Neural cell (in vitro differentiated cells): Measurements from ENCODE around the gene COMMD8. TPM values are rescaled to one million over a fixed set of nuclear protein-coding genes. Genes with fewer than 3 reads are reported as not detected.
A peak's percentile ranks its signal among the peaks of the same experiment; 100 is the strongest.

Experiments
- H2AFZ ChIP-seq: fragments of 200-600, 300-800 bp; sonication (generic), shearing (Covaris generic); 2 replicates; pipeline ENCODE4 v1.6.0; 2014; ENCODE audit warnings: low read depth, mild to moderate bottlenecking, antibody characterized with exemption, low read length, moderate library complexity
- H3F3A ChIP-seq: fragments of 200-600 bp; shearing (Covaris generic); 2 replicates; pipeline ENCODE4 v1.6.1; 2016; ENCODE audit warnings: mild to moderate bottlenecking, moderate library complexity, mixed read lengths, antibody characterized with exemption, low read length; ENCODE audit not compliant: insufficient read depth, poor library complexity, severe bottlenecking
- H3K27ac ChIP-seq: fragments of 200-600, 300-800 bp; sonication (generic), shearing (Covaris generic); 2 replicates; pipeline ENCODE4 v1.5.1; 2014; ENCODE audit warnings: mild to moderate bottlenecking, low read length, moderate library complexity
- H3K27me3 ChIP-seq: fragments of 300-800, 200-600 bp; sonication (generic), shearing (Covaris generic); 2 replicates; pipeline ENCODE4 v1.6.0; 2014; ENCODE audit warnings: mild to moderate bottlenecking, low read depth, low read length, moderate library complexity; ENCODE audit not compliant: insufficient read depth
- H3K36me3 ChIP-seq: fragments of 300-800, 200-600 bp; sonication (generic), shearing (Covaris generic); 2 replicates; pipeline ENCODE4 v1.5.1; 2014; ENCODE audit warnings: mild to moderate bottlenecking, antibody characterized with exemption, low read length, moderate library complexity; ENCODE audit not compliant: insufficient read depth
- H3K4me2 ChIP-seq: fragments of 300-800, 200-600 bp; sonication (generic), shearing (Covaris generic); 2 replicates; pipeline ENCODE4 v1.6.0; 2014; ENCODE audit warnings: mild to moderate bottlenecking, low read length
- H3K4me3 ChIP-seq: fragments of 300-800, 200-600 bp; sonication (generic), shearing (Covaris generic); 2 replicates; pipeline ENCODE4 v1.5.1; 2014; ENCODE audit warnings: mild to moderate bottlenecking, low read length, moderate library complexity
- H3K79me2 ChIP-seq: fragments of 200-600 bp; shearing (Covaris generic); replicated peaks from 2 replicates; pipeline ENCODE4 v1.6.0; 2014; ENCODE audit warnings: mild to moderate bottlenecking, low read length, moderate library complexity; ENCODE audit not compliant: insufficient read depth
- H3K9ac ChIP-seq: fragments of 300-800, 200-600 bp; sonication (generic), shearing (Covaris generic); 2 replicates; pipeline ENCODE4 v1.6.1; 2016; ENCODE audit warnings: mild to moderate bottlenecking, low read length, mixed read lengths
- H3K9me2 ChIP-seq: fragments of 200-600 bp; shearing (Covaris generic); 2 replicates; pipeline ENCODE4 v1.6.1; 2016; ENCODE audit warnings: mild to moderate bottlenecking, low read length, mixed read lengths; ENCODE audit not compliant: insufficient read depth
- H3K9me3 ChIP-seq: fragments of 200-600, 300-800 bp; sonication (generic), shearing (Covaris generic); 2 replicates; pipeline ENCODE4 v1.6.1; 2016; ENCODE audit warnings: mild to moderate bottlenecking, mixed run types, low read length, moderate library complexity, mixed read lengths
- H4K20me1 ChIP-seq: fragments of 200-600 bp; shearing (Covaris generic); 2 replicates; pipeline ENCODE4 v1.6.1; 2016; ENCODE audit warnings: mild to moderate bottlenecking, mixed run types; ENCODE audit not compliant: insufficient read depth
- EP300 ChIP-seq: fragments of 450-650 bp; conservative IDR thresholded peaks from 2 replicates; pipeline ENCODE4 v1.6.1; 2014; ENCODE audit warnings: antibody characterized with exemption, mild to moderate bottlenecking, moderate library complexity; ENCODE audit not compliant: poor library complexity, severe bottlenecking
- EZH2 ChIP-seq: fragments of 200-600, 300-800 bp; shearing (Covaris generic), sonication (generic); IDR thresholded peaks from 2 replicates; pipeline ENCODE4 v1.6.1; 2014; ENCODE audit warnings: antibody characterized with exemption, low read length, borderline replicate concordance, mild to moderate bottlenecking; ENCODE audit not compliant: insufficient read depth, poor library complexity, severe bottlenecking
- MXI1 ChIP-seq: fragments of 450-650 bp; conservative IDR thresholded peaks from 2 replicates; pipeline ENCODE4 v1.6.1; 2014; ENCODE audit warnings: antibody characterized with exemption, mild to moderate bottlenecking; ENCODE audit not compliant: poor library complexity, severe bottlenecking
- POLR2AphosphoS5 ChIP-seq: IDR thresholded peaks from 2 replicates; pipeline ENCODE4 v1.6.1; 2012
- RAD21 ChIP-seq: fragments of 450-650 bp; conservative IDR thresholded peaks from 2 replicates; pipeline ENCODE4 v1.6.1; 2014; ENCODE audit warnings: antibody characterized with exemption, mild to moderate bottlenecking, moderate library complexity
- SMC3 ChIP-seq: fragments of 450-650 bp; conservative IDR thresholded peaks from 2 replicates; pipeline ENCODE4 v1.6.1; 2014; ENCODE audit warnings: antibody characterized with exemption, mild to moderate bottlenecking, moderate library complexity; ENCODE audit not compliant: poor library complexity
- TAF1 ChIP-seq: IDR thresholded peaks from 2 replicates; pipeline ENCODE4 v1.6.1; 2012; ENCODE audit warnings: low read depth
- polyA plus RNA-seq: library from polyadenylated mRNA; depleted of rRNA; stranded (reverse); fragments of >200 nt; gene quantifications from 2 replicates; pipeline ENCODE4 v1.2.3, GENCODE V29; 2014
- TF ChIP-seq, protein P1 (sequence below): fragments of 450-650 bp; IDR thresholded peaks from 2 replicates; pipeline ENCODE4 v1.5.1; 2014; ENCODE audit warnings: antibody characterized with exemption, mild to moderate bottlenecking, moderate library complexity; ENCODE audit not compliant: poor library complexity, severe bottlenecking
- TF ChIP-seq, protein P2 (sequence below): IDR thresholded peaks from 2 replicates; pipeline ENCODE4 v1.6.1; 2012; ENCODE audit warnings: borderline replicate concordance

COMMD8 gene
- polyA plus RNA-seq, 1 donor from 2014 or later: 29.6 TPM

DNA sequence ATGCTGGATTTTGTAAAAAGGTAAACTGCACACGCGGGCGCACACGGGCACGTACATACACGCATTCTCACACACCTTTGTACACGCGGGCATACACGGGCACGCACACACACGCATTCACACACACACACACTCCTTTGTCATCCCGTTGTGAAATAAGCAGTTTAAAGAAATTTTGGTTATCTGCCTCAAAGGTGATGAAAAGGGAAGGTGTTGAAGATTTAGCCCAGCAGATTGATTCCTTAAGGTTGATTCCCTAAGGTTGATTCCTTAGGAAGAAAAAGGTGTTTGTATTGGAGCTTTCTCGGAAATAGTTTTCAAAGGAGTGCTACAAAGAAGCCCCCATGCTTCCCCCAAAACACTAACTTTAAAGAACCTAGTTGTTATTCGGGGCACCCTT lies 22.3 kb upstream of the COMMD8 start:
- Histone ChIP-seq H3K36me3 (no peaks in the 10 kb centered on the region), H2AFZ (peak overlapping the region; percentile 84), H3K4me2 (peak overlapping the region; percentile 47), H3K27ac (peak overlapping the region; percentile 69), H3K27me3 (no peaks in the 10 kb centered on the region), H3F3A (no peaks in the 10 kb centered on the region), H3K79me2 (no peaks in the 10 kb centered on the region), H3K9ac (peak overlapping the region; percentile 66), H4K20me1 (no peaks in the 10 kb centered on the region), H3K9me3 (no peaks in the 10 kb centered on the region), H3K4me3 (peak overlapping the region; percentile 69), H3K9me2 (no peaks in the 10 kb centered on the region)
- no peak for TF ChIP-seq EZH2
- TF ChIP-seq POLR2AphosphoS5: no peak
- TF ChIP-seq, protein P1, sequence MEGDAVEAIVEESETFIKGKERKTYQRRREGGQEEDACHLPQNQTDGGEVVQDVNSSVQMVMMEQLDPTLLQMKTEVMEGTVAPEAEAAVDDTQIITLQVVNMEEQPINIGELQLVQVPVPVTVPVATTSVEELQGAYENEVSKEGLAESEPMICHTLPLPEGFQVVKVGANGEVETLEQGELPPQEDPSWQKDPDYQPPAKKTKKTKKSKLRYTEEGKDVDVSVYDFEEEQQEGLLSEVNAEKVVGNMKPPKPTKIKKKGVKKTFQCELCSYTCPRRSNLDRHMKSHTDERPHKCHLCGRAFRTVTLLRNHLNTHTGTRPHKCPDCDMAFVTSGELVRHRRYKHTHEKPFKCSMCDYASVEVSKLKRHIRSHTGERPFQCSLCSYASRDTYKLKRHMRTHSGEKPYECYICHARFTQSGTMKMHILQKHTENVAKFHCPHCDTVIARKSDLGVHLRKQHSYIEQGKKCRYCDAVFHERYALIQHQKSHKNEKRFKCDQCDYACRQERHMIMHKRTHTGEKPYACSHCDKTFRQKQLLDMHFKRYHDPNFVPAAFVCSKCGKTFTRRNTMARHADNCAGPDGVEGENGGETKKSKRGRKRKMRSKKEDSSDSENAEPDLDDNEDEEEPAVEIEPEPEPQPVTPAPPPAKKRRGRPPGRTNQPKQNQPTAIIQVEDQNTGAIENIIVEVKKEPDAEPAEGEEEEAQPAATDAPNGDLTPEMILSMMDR: no peak

DNA sequence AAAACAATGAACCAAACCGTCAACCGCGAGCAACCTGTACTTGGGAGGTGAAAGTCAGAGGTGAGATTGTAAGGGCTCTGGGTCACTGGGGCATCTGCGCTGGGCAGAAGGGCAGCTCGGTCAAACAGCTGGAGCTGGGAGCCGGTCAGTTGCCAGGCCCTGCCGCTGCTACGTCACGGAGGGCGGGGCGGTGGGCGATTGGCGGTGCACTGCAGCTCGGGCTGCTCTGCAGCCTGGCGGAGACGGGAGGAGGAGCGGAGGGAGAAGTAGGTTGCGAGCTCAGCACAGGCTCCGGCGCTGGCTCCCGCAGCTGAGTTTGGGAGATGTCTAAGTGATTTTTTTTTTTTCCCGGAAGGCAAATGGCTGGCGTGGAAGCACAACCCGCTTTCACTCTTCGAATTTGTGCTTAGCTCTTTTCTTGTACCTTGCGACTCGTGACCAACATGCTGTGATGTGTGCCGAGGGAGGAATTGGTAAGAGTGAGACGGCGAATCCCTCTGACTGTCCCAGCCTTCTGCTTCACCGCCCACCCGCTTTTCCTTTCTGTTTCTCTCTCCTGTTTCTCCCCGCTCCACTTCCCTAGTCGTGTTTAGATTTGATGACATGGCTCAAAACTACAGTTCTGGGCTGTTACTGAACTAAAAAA lies 21.7 kb upstream of the COMMD8 start, which contains the start of gene ATP10D:
Gene ATP10D, plus strand, starts transcription at position 229 of the 646 bp plus-strand sequence. CDS start 27,266 bp downstream, outside the sequence.
- Histone ChIP-seq H3K9me2 (no peaks in the 10 kb centered on the region), H3K27me3 (no peaks in the 10 kb centered on the region), H3K4me2 (peak within 1 kb of the TSS; percentile 63), H3F3A (no peaks in the 10 kb centered on the region), H3K9me3 (no peaks in the 10 kb centered on the region), H2AFZ (peak within 1 kb of the TSS; percentile 84), H3K36me3 (no peaks in the 10 kb centered on the region), H4K20me1 (no peaks in the 10 kb centered on the region), H3K27ac (peak within 1 kb of the TSS; percentile 69), H3K79me2 (no peaks in the 10 kb centered on the region), H3K4me3 (peak within 1 kb of the TSS; percentile 69), H3K9ac (peak within 1 kb of the TSS; percentile 66)
- TF ChIP-seq MXI1 (no peak), EZH2 (no peak), POLR2AphosphoS5 (peak; percentile 58), RAD21 (peak; percentile 55), EP300 (peak; percentile 18), SMC3 (peak; percentile 63), TAF1 (no peak)
- TF ChIP-seq, protein P1: peak; percentile 47
- TF ChIP-seq, protein P2, sequence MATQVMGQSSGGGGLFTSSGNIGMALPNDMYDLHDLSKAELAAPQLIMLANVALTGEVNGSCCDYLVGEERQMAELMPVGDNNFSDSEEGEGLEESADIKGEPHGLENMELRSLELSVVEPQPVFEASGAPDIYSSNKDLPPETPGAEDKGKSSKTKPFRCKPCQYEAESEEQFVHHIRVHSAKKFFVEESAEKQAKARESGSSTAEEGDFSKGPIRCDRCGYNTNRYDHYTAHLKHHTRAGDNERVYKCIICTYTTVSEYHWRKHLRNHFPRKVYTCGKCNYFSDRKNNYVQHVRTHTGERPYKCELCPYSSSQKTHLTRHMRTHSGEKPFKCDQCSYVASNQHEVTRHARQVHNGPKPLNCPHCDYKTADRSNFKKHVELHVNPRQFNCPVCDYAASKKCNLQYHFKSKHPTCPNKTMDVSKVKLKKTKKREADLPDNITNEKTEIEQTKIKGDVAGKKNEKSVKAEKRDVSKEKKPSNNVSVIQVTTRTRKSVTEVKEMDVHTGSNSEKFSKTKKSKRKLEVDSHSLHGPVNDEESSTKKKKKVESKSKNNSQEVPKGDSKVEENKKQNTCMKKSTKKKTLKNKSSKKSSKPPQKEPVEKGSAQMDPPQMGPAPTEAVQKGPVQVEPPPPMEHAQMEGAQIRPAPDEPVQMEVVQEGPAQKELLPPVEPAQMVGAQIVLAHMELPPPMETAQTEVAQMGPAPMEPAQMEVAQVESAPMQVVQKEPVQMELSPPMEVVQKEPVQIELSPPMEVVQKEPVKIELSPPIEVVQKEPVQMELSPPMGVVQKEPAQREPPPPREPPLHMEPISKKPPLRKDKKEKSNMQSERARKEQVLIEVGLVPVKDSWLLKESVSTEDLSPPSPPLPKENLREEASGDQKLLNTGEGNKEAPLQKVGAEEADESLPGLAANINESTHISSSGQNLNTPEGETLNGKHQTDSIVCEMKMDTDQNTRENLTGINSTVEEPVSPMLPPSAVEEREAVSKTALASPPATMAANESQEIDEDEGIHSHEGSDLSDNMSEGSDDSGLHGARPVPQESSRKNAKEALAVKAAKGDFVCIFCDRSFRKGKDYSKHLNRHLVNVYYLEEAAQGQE: peak; percentile 42
